SK-N-SH treated with all-trans-retinoic acid at 6 μM for 48 hours (cell line): ENCODE data around the gene ZNF654.

Experiments used
- ATAC-seq: fragments of 200-7000 bp; cut with Tn5 transposase; 3 replicates; pipeline ENCODE4 v1.9.1; 2020; ENCODE audit warnings: mild to moderate bottlenecking, moderate library complexity
- ARNTL ChIP-seq: fragments of 450-650 bp; formaldehyde crosslinking; IDR thresholded peaks from 2 replicates; pipeline ENCODE4 v1.5.0; 2020; ENCODE audit warnings: low read depth, mild to moderate bottlenecking, moderate library complexity, borderline replicate concordance
- BACH2 ChIP-seq: fragments of 250-450 bp; sonication (Bioruptor Pico); IDR thresholded peaks from 2 replicates; pipeline ENCODE4 v1.9.0; 2021; ENCODE audit warnings: mild to moderate bottlenecking, borderline replicate concordance
- CREB5 ChIP-seq: fragments of 250-450 bp; sonication (Bioruptor Pico); IDR thresholded peaks from 2 replicates; pipeline ENCODE4 v1.5.1; 2020; ENCODE audit warnings: low read depth, mild to moderate bottlenecking, moderate library complexity
- CSDC2 ChIP-seq: fragments of 250-450 bp; sonication (Bioruptor Pico); IDR thresholded peaks from 2 replicates; pipeline ENCODE4 v1.5.0; 2020; ENCODE audit warnings: mild to moderate bottlenecking, moderate library complexity
- CSRNP3 ChIP-seq: fragments of 250-450 bp; sonication (Bioruptor Pico); IDR thresholded peaks from 2 replicates; pipeline ENCODE4 v1.5.1; 2021; ENCODE audit warnings: mild to moderate bottlenecking, moderate library complexity
- ISL1 ChIP-seq: fragments of 250-450 bp; sonication (Bioruptor Pico); IDR thresholded peaks from 2 replicates; pipeline ENCODE4 v2.1.2; 2022; ENCODE audit warnings: mild to moderate bottlenecking, moderate library complexity
- OSR1 ChIP-seq: fragments of 250-450 bp; sonication (Bioruptor Pico); IDR thresholded peaks from 2 replicates; pipeline ENCODE4 v1.8.0; 2022; ENCODE audit warnings: moderate library complexity, mild to moderate bottlenecking, inconsistent platforms
- PATZ1 ChIP-seq: fragments of 250-450 bp; sonication (Bioruptor Pico); IDR thresholded peaks from 2 replicates; pipeline ENCODE4 v1.8.0; 2020; ENCODE audit warnings: mild to moderate bottlenecking, moderate library complexity, borderline replicate concordance
- POU6F1 ChIP-seq: fragments of 250-450 bp; sonication (Bioruptor Pico); IDR thresholded peaks from 2 replicates; pipeline ENCODE4 v1.8.0; 2021; ENCODE audit warnings: low read depth, mild to moderate bottlenecking, moderate library complexity, borderline replicate concordance
- PPARA ChIP-seq: fragments of 250-450 bp; sonication (Bioruptor Pico); IDR thresholded peaks from 2 replicates; pipeline ENCODE4 v1.5.0; 2020; ENCODE audit warnings: mild to moderate bottlenecking, borderline replicate concordance
- SNAI2 ChIP-seq: fragments of 250-450 bp; sonication (Bioruptor Pico); IDR thresholded peaks from 2 replicates; pipeline ENCODE4 v1.5.0; 2020; ENCODE audit warnings: mild to moderate bottlenecking, moderate library complexity
- TCF4 ChIP-seq: fragments of 250-450 bp; sonication (Bioruptor Pico); IDR thresholded peaks from 2 replicates; pipeline ENCODE4 v1.8.0; 2021; ENCODE audit warnings: mild to moderate bottlenecking, moderate library complexity, borderline replicate concordance
- TOX ChIP-seq: fragments of 250-450 bp; sonication (Bioruptor Pico); IDR thresholded peaks from 2 replicates; pipeline ENCODE4 v1.8.0; 2021; ENCODE audit warnings: mild to moderate bottlenecking, moderate library complexity, borderline replicate concordance
- ZC3H10 ChIP-seq: fragments of 250-450 bp; sonication (Bioruptor Pico); IDR thresholded peaks from 2 replicates; pipeline ENCODE4 v1.5.1; 2021; ENCODE audit warnings: mild to moderate bottlenecking, moderate library complexity
- ZFP3 ChIP-seq: fragments of 250-450 bp; sonication (Bioruptor Pico); IDR thresholded peaks from 2 replicates; pipeline ENCODE4 v1.5.0; 2020; ENCODE audit warnings: mild to moderate bottlenecking, moderate library complexity
- ZFP30 ChIP-seq: fragments of 450-650 bp; formaldehyde crosslinking; IDR thresholded peaks from 2 replicates; pipeline ENCODE4 v1.5.0; 2022; ENCODE audit warnings: mild to moderate bottlenecking, moderate library complexity
- ZNF565 ChIP-seq: fragments of 450-650 bp; formaldehyde crosslinking; conservative IDR thresholded peaks from 2 replicates; pipeline ENCODE4 v1.5.0; 2020; ENCODE audit warnings: low read depth, mild to moderate bottlenecking, moderate library complexity
- ZNF70 ChIP-seq: fragments of 450-650 bp; formaldehyde crosslinking; IDR thresholded peaks from 2 replicates; pipeline ENCODE4 v1.5.0; 2020; ENCODE audit warnings: mild to moderate bottlenecking, moderate library complexity

ZNF654 gene

GRCh38 chr3:88041005-88041404 lies 18.1 kb upstream of the ZNF654 start:
- no peak for ATAC-seq
- TF ChIP-seq CSRNP3 (CRISPR knock-in tag) (no peak), TCF4 (CRISPR knock-in tag) (no peak), CREB5 (CRISPR knock-in tag) (no peak), POU6F1 (CRISPR knock-in tag) (no peak), PATZ1 (CRISPR knock-in tag) (no peak), ISL1 (CRISPR knock-in tag) (no peak), ZNF70 (CRISPR knock-in tag) (no peak), PPARA (CRISPR knock-in tag) (no peak)

GRCh38 chr3:88044411-88044810 lies 14.6 kb upstream of the ZNF654 start:
- ATAC-seq, result no peak; the same call in 2 of the 3 replicates
- no peak for TF ChIP-seq ZFP30
- no peak for TF ChIP-seq BACH2 (CRISPR knock-in tag)
- TF ChIP-seq CSDC2, result no peak
- no peak for TF ChIP-seq SNAI2 (CRISPR knock-in tag)
- TF ChIP-seq ZC3H10 (CRISPR knock-in tag), result no peak
- no peak for TF ChIP-seq ARNTL (CRISPR knock-in tag)
- TF ChIP-seq ISL1 (CRISPR knock-in tag), result no peak
- no peak for TF ChIP-seq ZFP3 (CRISPR knock-in tag)
- TF ChIP-seq ZNF70 (CRISPR knock-in tag), result no peak

GRCh38 chr3:88046766-88047165 lies 12.3 kb upstream of the ZNF654 start:
- TF ChIP-seq POU6F1 (CRISPR knock-in tag) (no peak), ZNF565 (CRISPR knock-in tag) (no peak), ZC3H10 (CRISPR knock-in tag) (no peak), CREB5 (CRISPR knock-in tag) (no peak), CSRNP3 (CRISPR knock-in tag) (no peak), SNAI2 (CRISPR knock-in tag) (no peak), PATZ1 (CRISPR knock-in tag) (no peak), ARNTL (CRISPR knock-in tag) (no peak), TOX (CRISPR knock-in tag) (no peak), PPARA (CRISPR knock-in tag) (no peak), OSR1 (no peak), ISL1 (CRISPR knock-in tag) (no peak), ZFP3 (CRISPR knock-in tag) (no peak)
- TF ChIP-seq, all 23 proteins: peak for 0
- no peak for ATAC-seq
